CD4-positive, alpha-beta T cell treated with Interleukin-17A for 1 hour (primary cell): Measurements from ENCODE around the gene AGBL3.
"Not testable (repeated sequence)": the region's sequence is repeated elsewhere in the genome, so short reads cannot be mapped to it uniquely, and the experiment has no call there.

Experiments
- DNase-seq: peaks from one replicate; pipeline ENCODE4 v3.0.0-alpha.2; 2020

The AGBL3 gene

GRCh38 chr7:135078051-135078450, 91.7 kb downstream of the AGBL3 start:
- DNase-seq, result no peak

GRCh38 chr7:135079068-135079467, 92.8 kb downstream of the AGBL3 start:
- DNase-seq, result no peak

GRCh38 chr7:135083005-135083404, 96.7 kb downstream of the AGBL3 start:
- DNase-seq, result no peak

GRCh38 chr7:135088566-135088965, 102.3 kb downstream of the AGBL3 start:
- no peak for DNase-seq

DNA sequence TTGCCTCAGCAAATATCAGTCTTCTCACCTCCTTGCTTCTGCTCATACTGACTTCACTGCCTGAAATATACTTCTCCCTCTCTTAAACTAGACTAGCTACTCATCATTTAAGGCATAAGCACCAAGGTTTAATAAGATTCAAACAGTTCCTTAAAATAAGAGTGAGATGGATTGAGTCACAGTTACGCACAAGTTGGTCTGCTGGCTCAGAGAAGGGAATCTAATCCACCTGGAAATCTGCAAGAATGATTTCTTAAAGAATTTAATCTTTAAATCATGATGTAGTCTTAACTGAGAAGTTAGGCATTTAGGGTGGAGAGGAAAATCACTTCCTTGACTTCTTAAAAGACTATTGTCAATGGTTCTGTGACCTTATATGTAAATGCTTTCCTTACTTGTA, 105.4 kb downstream of the AGBL3 start:
- DNase-seq, result no peak

DNA sequence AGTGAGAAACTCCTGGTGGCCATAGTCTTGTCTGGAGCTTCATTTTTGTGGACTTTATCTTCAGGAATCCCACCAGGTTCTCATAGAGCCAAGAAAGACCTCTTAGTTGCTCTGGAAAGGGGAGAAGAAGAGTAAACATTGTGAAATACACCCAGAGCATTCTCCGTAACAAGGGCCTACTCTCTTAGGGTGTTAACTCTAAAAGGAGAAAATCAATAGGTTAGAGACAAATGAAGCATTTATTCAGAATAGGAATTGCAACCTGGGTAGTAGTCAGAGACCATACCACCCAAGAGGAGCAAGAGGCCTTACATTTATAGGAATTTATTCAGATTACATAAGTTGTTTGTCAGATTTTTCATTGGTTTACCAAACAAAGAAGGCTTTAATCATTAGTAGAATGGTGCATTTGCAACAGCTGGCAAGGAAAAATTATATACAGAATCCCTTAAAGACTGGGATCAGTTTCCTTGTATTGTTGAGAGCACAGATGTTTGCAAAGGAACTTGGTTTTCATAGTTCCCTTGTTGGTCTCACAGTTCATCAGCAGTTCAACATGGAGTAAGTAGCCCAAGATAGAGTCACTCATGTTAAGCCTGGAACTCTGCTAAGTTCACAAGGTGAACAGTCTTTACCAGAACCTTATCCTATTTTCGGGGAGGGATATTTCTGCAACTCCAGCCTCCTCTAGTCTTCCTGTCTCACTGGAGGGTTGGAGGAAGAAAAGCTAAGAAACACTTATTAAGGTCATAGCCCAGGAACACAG, 108.3 kb downstream of the AGBL3 start:
- no peak for DNase-seq

DNA sequence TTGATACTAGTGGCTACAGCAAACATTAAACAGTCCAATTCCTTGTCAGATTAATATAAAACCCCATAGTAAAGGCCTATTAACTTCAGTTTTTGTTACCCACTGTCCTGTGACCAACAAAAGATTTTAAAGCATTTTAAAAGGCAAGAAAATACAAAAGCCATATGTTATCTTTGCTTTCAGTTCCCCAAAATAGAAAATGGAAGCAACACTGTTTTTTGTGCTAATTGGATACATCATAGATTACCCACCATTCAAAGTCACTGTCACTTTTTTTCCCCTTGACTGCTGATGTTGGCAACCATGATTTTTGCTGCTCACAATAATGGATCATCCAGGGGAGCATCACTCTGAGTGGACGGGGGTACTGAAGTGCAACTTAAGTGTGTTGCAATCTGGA, 109.1 kb downstream of the AGBL3 start:
- DNase-seq, result no peak

DNA sequence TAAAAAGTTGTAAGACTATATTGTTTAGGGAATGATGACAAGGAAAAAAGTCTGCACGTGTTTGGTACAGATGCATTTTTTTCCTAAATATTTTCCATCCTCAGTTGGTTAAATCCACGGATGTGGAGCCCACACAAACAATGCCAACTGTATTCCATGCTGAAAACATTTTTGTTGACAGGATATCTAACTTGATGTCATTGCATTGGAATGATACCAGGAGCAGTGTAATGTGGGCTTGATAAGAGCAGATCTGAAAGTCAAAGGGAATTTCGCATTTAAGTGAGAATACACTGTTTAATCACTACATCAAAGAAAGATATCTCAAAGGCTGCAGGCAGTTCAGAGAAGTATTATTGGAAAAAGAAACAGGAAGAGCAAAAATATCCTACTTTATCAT, 112.1 kb downstream of the AGBL3 start:
- no peak for DNase-seq

DNA sequence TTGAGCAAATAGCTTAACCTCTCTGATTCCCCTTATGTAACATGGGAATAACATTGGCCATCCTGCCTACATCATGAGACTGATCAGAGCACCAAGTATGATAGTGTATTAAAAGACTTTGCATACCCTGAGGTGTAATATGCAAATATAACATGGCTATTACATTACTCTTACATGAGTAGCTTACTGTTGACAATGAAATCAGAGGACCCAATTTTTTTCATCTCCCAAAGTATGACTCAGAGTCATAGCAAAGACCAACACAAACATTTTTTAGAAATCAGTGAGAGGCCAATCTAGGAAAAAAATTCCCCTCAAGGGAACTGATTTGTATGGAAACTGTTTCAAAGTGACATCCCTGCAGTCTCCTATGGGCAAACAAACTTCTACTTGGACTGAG, 114.5 kb downstream of the AGBL3 start:
- no peak for DNase-seq

DNA sequence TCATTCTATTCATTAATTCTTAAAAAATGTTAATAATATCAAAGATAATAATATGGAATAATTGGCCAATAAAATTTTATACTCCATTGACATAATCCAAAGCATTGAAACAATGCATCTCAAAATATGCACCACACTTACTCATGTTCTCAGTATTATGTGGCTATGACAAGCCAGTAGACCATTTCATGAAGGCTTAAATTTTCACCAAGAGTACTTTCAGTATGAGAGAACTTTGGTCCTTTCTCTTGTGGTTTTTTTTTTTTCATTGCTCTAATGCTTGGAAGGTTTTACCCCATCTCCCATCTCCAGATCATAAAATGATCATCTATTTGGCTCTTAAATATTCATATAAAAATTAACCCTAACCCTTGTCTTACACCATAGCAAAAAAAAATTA, 116.1 kb downstream of the AGBL3 start:
- no peak for DNase-seq

DNA sequence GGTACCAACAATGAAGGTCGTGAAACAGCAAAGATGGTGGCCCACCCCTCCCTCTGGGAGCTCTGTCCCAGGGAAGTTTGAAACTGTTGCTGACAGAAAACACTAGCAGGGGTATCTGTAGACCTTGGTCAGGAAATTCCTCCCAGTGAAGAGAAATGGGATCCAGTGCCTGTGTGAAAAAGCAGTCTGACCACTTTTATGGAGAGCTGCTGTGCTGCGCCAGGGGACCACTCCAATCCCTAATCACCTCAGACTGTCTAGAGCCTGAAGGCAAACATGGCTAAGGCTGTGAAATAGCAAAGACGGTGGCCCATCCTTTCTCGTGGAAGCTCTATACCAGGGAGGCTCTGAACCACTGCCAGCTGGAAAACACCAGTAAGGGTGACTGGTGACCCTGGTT, 123.3 kb downstream of the AGBL3 start:
- DNase-seq, result no peak

GRCh38 chr7:135109976-135110375, 123.7 kb downstream of the AGBL3 start:
- no peak for DNase-seq

DNA sequence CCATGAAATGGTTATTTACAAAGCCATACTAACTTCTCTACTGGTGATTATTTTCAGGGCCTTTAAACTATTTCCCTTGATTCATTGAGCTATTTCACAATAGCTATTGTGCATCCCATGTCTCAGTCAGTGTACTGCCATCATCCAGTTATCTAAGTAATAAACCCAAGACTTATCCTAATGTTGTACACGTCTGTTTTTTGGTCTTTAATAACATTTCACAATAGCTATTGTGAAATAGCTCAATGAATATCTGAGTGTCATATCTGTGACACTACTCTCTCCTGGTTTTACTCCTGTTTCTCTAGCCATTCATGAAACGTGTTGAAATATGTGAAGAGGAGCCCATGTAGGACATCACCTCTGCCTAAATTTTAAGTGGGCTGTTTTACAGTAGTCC, 125.1 kb downstream of the AGBL3 start:
- no peak for DNase-seq

GRCh38 chr7:135114622-135115021, 128.3 kb downstream of the AGBL3 start:
- DNase-seq, result no peak

DNA sequence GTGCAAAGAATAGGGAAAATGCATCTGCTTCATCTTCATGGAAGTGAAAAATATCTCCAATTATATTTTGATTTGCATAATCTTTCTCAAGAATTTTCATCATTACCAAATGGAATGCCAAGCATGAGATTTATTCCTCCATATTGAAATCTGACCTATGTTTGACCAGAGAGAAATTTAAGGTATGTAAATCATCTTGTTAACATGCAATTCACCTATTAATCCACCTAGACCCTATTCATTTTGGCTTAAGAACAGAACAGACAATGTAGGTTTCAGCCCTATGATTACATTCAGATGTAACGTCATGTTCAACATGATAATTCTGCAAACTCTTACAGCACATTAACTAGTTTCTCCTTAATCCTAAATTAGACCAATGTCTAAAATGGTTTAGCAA, 130.8 kb downstream of the AGBL3 start:
- DNase-seq, result no peak

DNA sequence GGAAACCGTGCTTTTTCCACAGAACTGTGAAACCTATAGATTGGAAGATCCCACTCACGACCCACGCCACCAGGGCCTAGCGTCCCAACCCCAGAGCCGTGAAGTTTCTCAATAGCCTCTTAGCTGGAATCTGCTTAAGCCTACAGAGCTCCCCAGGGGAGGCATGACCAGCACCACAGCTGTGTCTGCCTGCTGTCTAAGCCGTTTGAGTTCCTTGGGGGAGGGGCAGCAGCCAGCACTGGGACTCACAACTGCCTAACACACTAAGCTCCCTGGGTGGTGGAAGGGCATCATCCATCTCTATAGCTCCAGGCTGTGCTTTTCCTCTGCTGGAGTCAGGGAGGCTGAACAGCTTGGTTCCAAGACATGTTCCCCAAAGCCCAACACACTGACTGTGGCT, 135.6 kb downstream of the AGBL3 start:
- DNase-seq, result no peak

DNA sequence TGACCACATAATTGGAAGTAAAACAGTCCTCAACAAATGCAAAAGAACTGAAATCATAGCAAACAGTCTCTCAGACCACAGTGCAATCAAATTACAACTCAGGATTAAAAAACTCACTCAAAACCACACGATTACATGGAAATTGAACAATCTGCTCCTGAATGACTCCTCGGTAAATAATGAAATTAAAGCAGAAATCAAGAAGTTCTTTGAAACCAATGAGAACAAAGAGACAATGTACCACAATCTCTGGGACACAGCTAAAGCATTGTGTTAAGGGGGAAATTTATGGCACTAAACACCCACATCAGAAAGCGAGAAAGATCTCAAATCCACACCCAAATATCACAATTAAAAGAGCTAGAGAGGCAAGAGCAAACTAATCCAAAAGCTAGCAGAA, 138.3 kb downstream of the AGBL3 start:
- not testable (repeated sequence) for DNase-seq

DNA sequence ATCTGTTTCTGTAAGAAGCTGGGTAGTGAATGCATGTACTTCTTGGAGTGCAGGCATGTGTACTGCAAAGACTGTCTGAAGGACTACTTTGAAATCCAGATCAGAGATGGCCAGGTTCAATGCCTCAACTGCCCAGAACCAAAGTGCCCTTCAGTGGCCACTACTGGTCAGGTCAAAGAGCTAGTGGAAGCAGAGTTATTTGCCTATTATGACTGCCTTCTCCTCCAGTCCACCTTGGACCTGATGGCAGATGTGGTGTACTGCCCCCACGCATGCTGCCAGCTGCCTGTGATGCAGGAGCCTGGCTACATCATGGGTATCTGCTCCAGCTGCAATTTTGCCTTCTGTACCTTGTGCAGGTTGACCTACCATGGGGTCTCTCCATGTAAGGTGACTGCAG, 142.6 kb downstream of the AGBL3 start:
- no peak for DNase-seq

DNA sequence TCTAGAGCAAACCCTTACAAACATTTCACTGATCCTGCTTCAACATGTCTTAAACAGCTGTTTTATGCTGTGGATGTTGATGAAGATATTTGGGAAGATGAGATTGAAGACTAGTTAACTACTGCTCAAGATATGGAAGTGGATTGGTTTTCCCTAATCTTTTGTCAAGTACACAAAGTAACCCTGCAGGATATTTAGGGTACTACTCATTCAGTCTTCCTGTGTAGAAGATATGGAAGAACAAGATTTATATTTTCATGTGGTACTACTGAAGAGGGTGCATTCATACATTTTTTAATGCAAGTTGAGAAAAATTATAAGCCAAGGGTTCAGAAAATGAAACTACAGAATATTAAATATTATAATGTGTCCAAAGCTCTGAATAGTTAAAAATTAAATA, 143.3 kb downstream of the AGBL3 start:
- no peak for DNase-seq

DNA sequence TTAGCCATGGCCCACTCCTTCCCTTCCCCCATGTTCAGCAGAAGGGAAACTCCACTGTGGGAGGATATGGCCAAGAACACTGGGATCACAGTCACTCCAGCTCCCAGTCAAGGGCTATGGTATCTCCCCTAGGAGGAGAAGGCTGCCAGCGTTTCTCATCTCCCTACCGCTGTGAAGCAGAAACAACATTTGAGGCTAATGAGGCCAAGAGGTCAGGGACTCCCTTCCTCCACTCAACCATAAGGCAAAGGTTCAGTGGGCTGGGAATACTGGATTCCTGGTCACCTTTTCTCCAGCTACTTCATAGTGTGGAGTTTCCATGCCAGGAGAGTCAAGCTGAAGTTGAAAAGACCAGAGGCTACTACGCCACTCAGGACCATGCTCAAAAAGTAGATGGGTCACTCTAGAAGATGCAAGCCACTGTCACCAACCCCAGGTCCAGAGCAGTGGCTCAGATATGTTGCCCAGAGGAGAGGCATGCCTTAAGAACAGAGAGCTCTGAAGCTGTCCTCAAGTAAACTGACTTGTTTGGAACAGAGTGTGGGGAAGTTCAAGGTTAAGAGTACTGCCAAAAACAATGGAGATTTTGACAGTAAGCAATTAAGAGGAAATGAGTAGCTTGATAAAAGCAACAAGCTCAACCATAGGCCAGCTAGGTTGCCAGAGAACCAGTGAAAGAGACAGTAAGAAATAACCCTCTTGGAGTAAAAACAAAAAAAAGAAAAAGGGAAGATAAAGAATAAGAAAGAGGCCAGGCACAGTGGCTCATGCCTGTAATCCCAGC, 157.8 kb downstream of the AGBL3 start:
- DNase-seq, result no peak

GRCh38 chr7:135147341-135147898, 161.1 kb downstream of the AGBL3 start:
- DNase-seq, result peak; percentile 59

- peak; percentile 82 for DNase-seq
These were observed 161.8 kb downstream of the AGBL3 start, which contains the start of gene TMEM140 for GRCh38 chr7:135147899-135148721. TMEM140 (plus strand) TSS chr7:135148072; CDS start chr7:135164442, 16,370 bp downstream.
